ENCODE data around the gene BANP. TPM values are rescaled to one million over a fixed set of nuclear protein-coding genes. Genes with fewer than 3 reads are reported as not detected.

Gene BANP
- total RNA-seq, 1 experiment from 2014 or later: 34.5 TPM

DNA sequence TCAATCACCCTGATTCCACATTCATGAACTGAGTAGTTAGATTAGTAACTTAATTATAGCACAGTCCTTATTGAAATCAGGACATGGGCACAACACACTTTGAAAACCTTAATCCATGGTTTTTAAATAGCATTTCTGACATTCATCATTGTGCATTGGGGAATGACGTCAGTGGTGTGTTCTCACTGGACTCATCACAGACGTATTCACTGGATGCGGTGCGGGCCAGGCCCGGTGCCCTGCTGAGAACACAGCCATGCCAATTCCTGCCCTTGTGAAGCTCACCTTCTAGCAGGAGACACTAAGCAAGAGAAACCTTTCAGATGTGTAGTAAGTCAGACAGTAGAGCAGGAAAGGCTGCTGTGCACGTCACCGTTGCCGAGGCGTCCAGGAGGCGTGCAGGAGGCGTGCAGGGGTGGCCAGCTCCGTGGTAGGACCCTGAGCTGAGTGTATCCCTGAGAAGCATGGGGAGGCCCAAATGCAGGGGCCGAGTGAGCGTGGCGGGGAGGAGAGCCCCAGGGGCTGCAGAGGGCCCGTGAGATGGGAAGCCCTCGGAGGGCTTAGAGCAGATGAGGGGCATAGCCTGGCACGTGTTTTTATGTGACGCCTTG, 12.9 kb downstream of the BANP start:
- ChIA-PET CTCF (no interaction called here), POLR2A (no interaction called here)
- Mint-ChIP-seq H3K9me3 (no peaks in the 10 kb centered on the region), H3K4me3 (no peak overlapping the region), H3K27me3 (ENCODE audit: low read depth) (no peaks in the 10 kb centered on the region), H3K27ac (peak overlapping the region; percentile 86), H3K4me1 (peaks cover 34% of the 10 kb centered on the region), H3K36me3 (peaks cover 1% of the 10 kb centered on the region; the same call in 1 of the 2 replicates)
- TF ChIP-seq RELA (CRISPR knock-in tag; IDR thresholded peaks at IDR 0.05; ENCODE audit: borderline replicate concordance) (no peak), AFF4 (CRISPR knock-in tag; IDR thresholded peaks at IDR 0.05; ENCODE audit: borderline replicate concordance) (no peak), FOXK1 (CRISPR knock-in tag; IDR thresholded peaks at IDR 0.05) (no peak), ZNF423 (CRISPR knock-in tag; IDR thresholded peaks at IDR 0.05) (no peak), TEAD1 (CRISPR knock-in tag; IDR thresholded peaks at IDR 0.05) (no peak), SMAD3 (CRISPR knock-in tag; IDR thresholded peaks at IDR 0.05; ENCODE audit: borderline replicate concordance) (no peak), ZNF232 (CRISPR knock-in tag; IDR thresholded peaks at IDR 0.05) (no peak), NFYB (CRISPR knock-in tag; conservative IDR thresholded peaks at IDR 0.05; ENCODE audit: low read depth) (no peak), FOXP4 (CRISPR knock-in tag; IDR thresholded peaks at IDR 0.05) (no peak), MXD4 (CRISPR knock-in tag; IDR thresholded peaks at IDR 0.05; ENCODE audit: borderline replicate concordance) (no peak), ZNF317 (CRISPR knock-in tag; IDR thresholded peaks at IDR 0.05; ENCODE audit: borderline replicate concordance, low read depth) (no peak), ETV6 (CRISPR knock-in tag; IDR thresholded peaks at IDR 0.05) (no peak), FOXJ3 (CRISPR knock-in tag; IDR thresholded peaks at IDR 0.05; ENCODE audit: borderline replicate concordance) (no peak), NFATC4 (CRISPR knock-in tag; IDR thresholded peaks at IDR 0.05) (no peak), HMGA2 (CRISPR knock-in tag; IDR thresholded peaks at IDR 0.05) (no peak)
- TF ChIP-seq, protein P1, sequence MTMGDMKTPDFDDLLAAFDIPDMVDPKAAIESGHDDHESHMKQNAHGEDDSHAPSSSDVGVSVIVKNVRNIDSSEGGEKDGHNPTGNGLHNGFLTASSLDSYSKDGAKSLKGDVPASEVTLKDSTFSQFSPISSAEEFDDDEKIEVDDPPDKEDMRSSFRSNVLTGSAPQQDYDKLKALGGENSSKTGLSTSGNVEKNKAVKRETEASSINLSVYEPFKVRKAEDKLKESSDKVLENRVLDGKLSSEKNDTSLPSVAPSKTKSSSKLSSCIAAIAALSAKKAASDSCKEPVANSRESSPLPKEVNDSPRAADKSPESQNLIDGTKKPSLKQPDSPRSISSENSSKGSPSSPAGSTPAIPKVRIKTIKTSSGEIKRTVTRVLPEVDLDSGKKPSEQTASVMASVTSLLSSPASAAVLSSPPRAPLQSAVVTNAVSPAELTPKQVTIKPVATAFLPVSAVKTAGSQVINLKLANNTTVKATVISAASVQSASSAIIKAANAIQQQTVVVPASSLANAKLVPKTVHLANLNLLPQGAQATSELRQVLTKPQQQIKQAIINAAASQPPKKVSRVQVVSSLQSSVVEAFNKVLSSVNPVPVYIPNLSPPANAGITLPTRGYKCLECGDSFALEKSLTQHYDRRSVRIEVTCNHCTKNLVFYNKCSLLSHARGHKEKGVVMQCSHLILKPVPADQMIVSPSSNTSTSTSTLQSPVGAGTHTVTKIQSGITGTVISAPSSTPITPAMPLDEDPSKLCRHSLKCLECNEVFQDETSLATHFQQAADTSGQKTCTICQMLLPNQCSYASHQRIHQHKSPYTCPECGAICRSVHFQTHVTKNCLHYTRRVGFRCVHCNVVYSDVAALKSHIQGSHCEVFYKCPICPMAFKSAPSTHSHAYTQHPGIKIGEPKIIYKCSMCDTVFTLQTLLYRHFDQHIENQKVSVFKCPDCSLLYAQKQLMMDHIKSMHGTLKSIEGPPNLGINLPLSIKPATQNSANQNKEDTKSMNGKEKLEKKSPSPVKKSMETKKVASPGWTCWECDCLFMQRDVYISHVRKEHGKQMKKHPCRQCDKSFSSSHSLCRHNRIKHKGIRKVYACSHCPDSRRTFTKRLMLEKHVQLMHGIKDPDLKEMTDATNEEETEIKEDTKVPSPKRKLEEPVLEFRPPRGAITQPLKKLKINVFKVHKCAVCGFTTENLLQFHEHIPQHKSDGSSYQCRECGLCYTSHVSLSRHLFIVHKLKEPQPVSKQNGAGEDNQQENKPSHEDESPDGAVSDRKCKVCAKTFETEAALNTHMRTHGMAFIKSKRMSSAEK (CRISPR knock-in tag; IDR thresholded peaks at IDR 0.05; ENCODE audit: borderline replicate concordance): no peak
- TF ChIP-seq, protein P2, sequence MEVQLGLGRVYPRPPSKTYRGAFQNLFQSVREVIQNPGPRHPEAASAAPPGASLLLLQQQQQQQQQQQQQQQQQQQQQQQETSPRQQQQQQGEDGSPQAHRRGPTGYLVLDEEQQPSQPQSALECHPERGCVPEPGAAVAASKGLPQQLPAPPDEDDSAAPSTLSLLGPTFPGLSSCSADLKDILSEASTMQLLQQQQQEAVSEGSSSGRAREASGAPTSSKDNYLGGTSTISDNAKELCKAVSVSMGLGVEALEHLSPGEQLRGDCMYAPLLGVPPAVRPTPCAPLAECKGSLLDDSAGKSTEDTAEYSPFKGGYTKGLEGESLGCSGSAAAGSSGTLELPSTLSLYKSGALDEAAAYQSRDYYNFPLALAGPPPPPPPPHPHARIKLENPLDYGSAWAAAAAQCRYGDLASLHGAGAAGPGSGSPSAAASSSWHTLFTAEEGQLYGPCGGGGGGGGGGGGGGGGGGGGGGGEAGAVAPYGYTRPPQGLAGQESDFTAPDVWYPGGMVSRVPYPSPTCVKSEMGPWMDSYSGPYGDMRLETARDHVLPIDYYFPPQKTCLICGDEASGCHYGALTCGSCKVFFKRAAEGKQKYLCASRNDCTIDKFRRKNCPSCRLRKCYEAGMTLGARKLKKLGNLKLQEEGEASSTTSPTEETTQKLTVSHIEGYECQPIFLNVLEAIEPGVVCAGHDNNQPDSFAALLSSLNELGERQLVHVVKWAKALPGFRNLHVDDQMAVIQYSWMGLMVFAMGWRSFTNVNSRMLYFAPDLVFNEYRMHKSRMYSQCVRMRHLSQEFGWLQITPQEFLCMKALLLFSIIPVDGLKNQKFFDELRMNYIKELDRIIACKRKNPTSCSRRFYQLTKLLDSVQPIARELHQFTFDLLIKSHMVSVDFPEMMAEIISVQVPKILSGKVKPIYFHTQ (CRISPR knock-in tag; IDR thresholded peaks at IDR 0.05): no peak
- DNase-seq (ENCODE audit: low spot score) (no peak), ATAC-seq (no peak)

All from WTC11 (cell line).